ENCODE measurements around the gene NFATC1.

NFATC1 gene

DNA sequence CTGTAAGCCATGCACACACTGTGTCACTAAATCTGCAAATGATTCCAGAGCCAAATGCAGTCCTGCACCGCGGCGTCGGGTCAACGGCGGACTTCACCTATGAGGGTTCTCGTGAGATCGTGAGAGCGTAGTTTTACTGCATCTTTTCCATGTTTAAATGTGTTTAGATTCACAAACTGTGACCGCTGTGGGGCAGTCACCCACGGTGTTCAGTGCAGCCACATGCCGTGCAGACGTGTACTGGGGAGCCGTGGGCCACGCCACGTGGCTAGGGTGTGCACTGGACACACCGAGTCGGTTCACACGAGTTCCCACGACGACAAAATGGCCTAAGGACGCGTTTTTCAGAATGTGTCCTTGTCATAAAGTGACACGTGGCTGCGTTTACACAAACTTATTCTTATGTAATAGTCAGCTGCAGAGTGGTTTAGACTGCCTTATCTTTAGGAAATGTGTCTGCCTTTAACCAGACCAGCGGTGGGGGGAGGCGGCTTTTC, 34.1 kb downstream of the NFATC1 start:
- no peak for TF ChIP-seq CTCF (IDR thresholded peaks at IDR 0.05; ENCODE audit: low read depth, low read length)
- H3K4me3 ChIP-seq (ENCODE audit: low read depth, low read length) = no peak overlapping the region

- TF ChIP-seq CTCF (IDR thresholded peaks at IDR 0.05; ENCODE audit: low read depth, low read length) = no peak
- no peak overlapping the region for H3K4me3 ChIP-seq (ENCODE audit: low read depth, low read length)
Observed at GRCh38 chr18:79432376-79433120, 36.8 kb downstream of the NFATC1 start.

GRCh38 chr18:79433431-79433830, 37.7 kb downstream of the NFATC1 start:
- TF ChIP-seq CTCF (IDR thresholded peaks at IDR 0.05; ENCODE audit: low read depth, low read length) = no peak
- H3K4me3 ChIP-seq (ENCODE audit: low read depth, low read length) = no peak overlapping the region

GRCh38 chr18:79434607-79435401, 39.1 kb downstream of the NFATC1 start:
- no peak for TF ChIP-seq CTCF (IDR thresholded peaks at IDR 0.05; ENCODE audit: low read depth, low read length)
- H3K4me3 ChIP-seq (ENCODE audit: low read depth, low read length) = no peak overlapping the region

GRCh38 chr18:79436556-79437275, 41.0 kb downstream of the NFATC1 start:
- TF ChIP-seq CTCF (IDR thresholded peaks at IDR 0.05; ENCODE audit: low read depth, low read length) = no peak
- H3K4me3 ChIP-seq (ENCODE audit: low read depth, low read length) = no peak overlapping the region

DNA sequence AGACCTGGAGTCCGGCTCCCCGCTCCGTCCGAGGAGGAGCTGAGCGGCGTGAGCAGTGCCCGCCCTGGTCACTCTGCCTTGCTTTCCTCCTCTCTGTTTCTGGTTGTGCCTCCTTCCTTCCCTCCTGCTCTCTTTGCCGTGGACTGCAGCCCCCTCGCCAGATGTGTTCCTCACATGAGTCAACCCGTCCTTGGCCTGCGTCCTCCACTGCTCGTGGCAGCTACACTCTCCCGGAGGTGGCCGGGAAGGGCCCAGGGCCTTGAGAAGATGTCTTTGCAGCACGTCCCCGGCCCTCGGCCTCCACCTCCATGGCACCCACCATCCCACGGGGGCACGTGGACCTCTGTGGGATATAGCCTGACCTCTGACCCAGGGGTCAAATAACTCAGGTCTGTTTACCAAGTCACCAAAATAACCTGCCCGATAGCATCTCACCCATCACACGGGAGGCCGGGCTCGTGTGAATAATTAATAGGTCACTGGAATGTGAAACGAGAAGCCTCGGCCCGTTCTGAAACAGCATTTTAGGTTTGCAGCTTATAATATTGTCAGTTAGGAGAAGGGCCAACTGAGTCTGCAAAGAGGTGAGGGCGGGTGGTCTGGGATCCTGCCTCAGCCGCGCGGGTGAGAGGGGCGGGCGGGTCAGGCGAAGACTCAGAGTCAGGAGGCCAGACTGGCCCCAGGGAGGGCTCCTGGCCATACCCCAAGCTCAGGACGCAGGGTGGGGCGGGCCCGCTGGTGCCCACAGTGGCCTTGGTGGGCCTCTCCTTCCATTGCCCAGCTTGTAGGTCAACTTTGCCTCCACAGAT, 42.6 kb downstream of the NFATC1 start:
- TF ChIP-seq CTCF (IDR thresholded peaks at IDR 0.05; ENCODE audit: low read depth, low read length) = no peak

More for the DNA sequence above, 42.6 kb downstream of the NFATC1 start:
- H3K4me3 ChIP-seq (ENCODE audit: low read depth, low read length) = no peak overlapping the region
